Pancreas (tissue), 10 donors: Measurements from ENCODE around the gene TRIM28. TPM values are rescaled to one million over a fixed set of nuclear protein-coding genes. Genes with fewer than 3 reads are reported as not detected.
"Not testable (repeated sequence)": the region's sequence is repeated elsewhere in the genome, so short reads cannot be mapped to it uniquely, and the experiment has no call there.

Experiments used
- ATAC-seq, 4 donors: fragments of 200-7000 bp; cut with Tn5 transposase; one replicate each; pipeline versions ENCODE4 v1.8.0 to v1.9.1; 2020; ENCODE audit warnings: mild to moderate bottlenecking in 4 of 4, moderate library complexity in 4 of 4
- DNase-seq, 6 donors: peaks; one replicate each; pipeline ENCODE4 v3.0.0-alpha.2; 2020
- FAIRE-seq: peaks from 2 replicates; lab custom pipeline; 2012; peaks lifted over from hg19 to GRCh38; lab: Jason Lieb, UNC
- H3K27ac ChIP-seq, 4 donors: fragments of 200-600 bp; sonication (generic); 1 replicate in 3 of 4; 2 replicates in 1 of 4; pipeline versions ENCODE4 v1.5.0 to v1.8.0; 2020
- H3K27me3 ChIP-seq, 4 donors: fragments of 200-600 bp; one replicate each; pipeline ENCODE4 v1.8.0; 2021
- H3K36me3 ChIP-seq, 3 donors: fragments of 200-600 bp; sonication (generic) in 1 of 3; one replicate each; pipeline versions ENCODE4 v1.5.0 to v1.8.0; 2020 to 2021
- H3K4me1 ChIP-seq, 3 donors: fragments of 200-600 bp; one replicate each; pipeline ENCODE4 v1.8.0; 2021
- H3K4me3 ChIP-seq, 4 donors: fragments of 200-600 bp; sonication (generic) in 2 of 4; one replicate each; pipeline versions ENCODE4 v1.5.0 to v1.8.0; 2020 to 2021
- H3K9me3 ChIP-seq, 4 donors: fragments of 200-600 bp; one replicate each; pipeline ENCODE4 v1.8.0; 2021
- WGBS, 2 donors: extraction: QIAGEN DNeasy Blood & Tissue Kit; methylation state at CpG; one replicate each; pipeline ENCODE4 v1.1.7; 2013; 5-methylcytosine and 5-hydroxymethylcytosine counted together
- intact Hi-C, 3 donors: fragments of 100-400 bp; cut with DNase I; formaldehyde crosslinking; loops; one replicate each; pipeline versions ENCODE4 v1.11.1 to v1.14.2; 2022
- polyA plus RNA-seq, 2 donors: library from polyadenylated mRNA; stranded (reverse); fragments of 200-250 nt; gene quantifications; one replicate each; pipeline ENCODE4 v1.2.3, GENCODE V29; 2013
- total RNA-seq, 6 donors: library from RNA; stranded (reverse); fragmentation: NEBNext Ultra II Directional in 4 of 6; extraction: Animal tissue kit (Norgen Biotek cat#: 25700) in 4 of 6; gene quantifications; one replicate each; pipeline versions ENCODE4 v1.2.1 to v1.2.4, GENCODE V29; 2021 to 2023
- TF ChIP-seq, protein P1 (sequence below), 4 donors: fragments of 200-600 bp; sonication (generic) in 3 of 4; IDR thresholded peaks; one replicate each; pipeline versions ENCODE4 v1.5.0 to v1.8.0; 2021; ENCODE audit warnings: antibody characterized with exemption in 4 of 4
- donor health status: healthy with polysubstance abuse.
- donor health status: DM: no; HTN: no; CAD: no; lungs with moderate emphysema.
- donor health status: DM: no; HTN: no; CAD: no.
- donor health status: control.
- donor health status: control.
- donor health status: Bipolar disorder and iron deficiency.
- donor health status: DM: yes; HTN: yes; CAD: no.
- donor health status: DM: no; HTN: no; CAD: no.
- donor health status: DM: no; HTN: no; CAD: no.
- donor health status: DM: yes; HTN: yes; CAD: no.

The TRIM28 gene
- total and polyA plus RNA-seq, 8 donors = 128 to 212 (median 190) TPM

DNA sequence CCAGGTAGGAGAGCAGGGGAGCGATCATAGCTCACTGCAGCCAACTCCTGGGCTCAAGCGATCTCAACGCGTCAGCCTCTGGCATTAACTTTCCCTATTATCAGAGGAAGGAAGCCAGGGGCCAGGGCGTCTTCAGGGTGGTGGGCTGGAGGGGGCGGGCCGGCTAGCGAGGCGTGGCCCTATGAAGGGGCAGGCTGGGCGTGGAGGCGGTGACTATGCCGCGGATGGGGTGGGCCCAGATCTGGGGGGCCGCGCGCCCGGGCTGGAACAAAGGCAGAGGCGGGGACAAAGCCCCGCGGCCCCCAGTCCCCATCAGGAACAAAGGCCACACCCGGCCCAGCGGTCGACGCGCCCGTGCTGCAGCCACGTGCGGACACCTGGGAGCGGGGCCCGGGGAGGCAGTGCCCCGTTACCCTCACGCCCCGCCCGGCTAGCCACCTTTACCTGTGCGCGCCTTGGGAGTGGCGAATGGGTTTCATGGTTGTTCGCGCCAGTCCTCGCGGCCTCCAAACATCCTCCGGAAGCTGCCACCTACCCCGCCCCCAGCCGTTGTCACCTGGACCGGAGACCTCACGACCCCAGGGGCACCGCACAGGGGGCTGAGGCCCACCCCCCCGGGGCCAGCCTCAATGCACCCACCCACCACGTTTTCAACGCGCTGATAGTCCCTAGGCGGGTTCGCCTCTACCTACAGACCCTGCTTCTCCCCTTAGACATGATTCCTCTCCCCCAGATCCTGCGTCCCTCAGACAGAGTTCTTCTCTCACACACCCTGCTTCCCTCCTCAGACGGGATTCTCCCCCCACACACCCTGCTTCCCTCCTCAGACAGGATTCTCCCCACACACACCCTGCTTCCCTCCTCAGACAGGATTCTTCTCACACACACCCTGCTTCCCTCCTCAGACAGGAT, 5.4 kb upstream of the TRIM28 start:
- intact Hi-C loops = no loop called here
- Histone ChIP-seq H3K27ac (no peak overlapping the region), H3K9me3 (no peaks in the 10 kb centered on the region), H3K4me1 (peaks cover 0 to 2% (median 0%) of the 10 kb centered on the region in 3 donors), H3K4me3 (peak overlapping the region in 2 of 4 donors; percentile 6 to 37), H3K27me3 (no peaks in the 10 kb centered on the region), H3K36me3 (no peaks in the 10 kb centered on the region)
- DNase-seq (peak in 2 of 6 donors; percentile 14 to 18), ATAC-seq (peak; percentile 40 to 82 (median 72)), FAIRE-seq (no peak)
- TF ChIP-seq, protein P1, sequence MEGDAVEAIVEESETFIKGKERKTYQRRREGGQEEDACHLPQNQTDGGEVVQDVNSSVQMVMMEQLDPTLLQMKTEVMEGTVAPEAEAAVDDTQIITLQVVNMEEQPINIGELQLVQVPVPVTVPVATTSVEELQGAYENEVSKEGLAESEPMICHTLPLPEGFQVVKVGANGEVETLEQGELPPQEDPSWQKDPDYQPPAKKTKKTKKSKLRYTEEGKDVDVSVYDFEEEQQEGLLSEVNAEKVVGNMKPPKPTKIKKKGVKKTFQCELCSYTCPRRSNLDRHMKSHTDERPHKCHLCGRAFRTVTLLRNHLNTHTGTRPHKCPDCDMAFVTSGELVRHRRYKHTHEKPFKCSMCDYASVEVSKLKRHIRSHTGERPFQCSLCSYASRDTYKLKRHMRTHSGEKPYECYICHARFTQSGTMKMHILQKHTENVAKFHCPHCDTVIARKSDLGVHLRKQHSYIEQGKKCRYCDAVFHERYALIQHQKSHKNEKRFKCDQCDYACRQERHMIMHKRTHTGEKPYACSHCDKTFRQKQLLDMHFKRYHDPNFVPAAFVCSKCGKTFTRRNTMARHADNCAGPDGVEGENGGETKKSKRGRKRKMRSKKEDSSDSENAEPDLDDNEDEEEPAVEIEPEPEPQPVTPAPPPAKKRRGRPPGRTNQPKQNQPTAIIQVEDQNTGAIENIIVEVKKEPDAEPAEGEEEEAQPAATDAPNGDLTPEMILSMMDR (IDR thresholded peaks at IDR 0.05) = no peak
- WGBS, 2 donors = 4 to 7% methylated on average over 51 to 55 of the region's 55 CpGs

DNA sequence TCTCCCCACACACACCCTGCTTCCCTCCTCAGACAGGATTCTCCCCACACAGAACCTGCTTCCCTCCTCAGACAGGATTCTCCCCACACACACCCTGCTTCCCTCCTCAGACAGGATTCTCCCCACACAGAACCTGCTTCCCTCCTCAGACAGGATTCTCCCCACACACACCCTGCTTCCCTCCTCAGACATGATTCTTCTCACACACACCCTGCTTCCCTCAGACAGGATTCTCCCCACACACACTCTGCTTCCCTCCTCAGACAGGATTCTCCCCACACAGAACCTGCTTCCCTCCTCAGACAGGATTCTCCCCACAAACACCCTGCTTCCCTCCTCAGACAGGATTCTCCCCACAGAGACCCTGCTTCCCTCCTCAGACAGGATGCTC, 4.7 kb upstream of the TRIM28 start:
- H3K36me3 ChIP-seq, H3K9me3 ChIP-seq, H3K27me3 ChIP-seq, H3K4me1 ChIP-seq, intact Hi-C loops, H3K4me3 ChIP-seq, H3K27ac ChIP-seq, FAIRE-seq, DNase-seq, ATAC-seq: not testable (repeated sequence)

DNA sequence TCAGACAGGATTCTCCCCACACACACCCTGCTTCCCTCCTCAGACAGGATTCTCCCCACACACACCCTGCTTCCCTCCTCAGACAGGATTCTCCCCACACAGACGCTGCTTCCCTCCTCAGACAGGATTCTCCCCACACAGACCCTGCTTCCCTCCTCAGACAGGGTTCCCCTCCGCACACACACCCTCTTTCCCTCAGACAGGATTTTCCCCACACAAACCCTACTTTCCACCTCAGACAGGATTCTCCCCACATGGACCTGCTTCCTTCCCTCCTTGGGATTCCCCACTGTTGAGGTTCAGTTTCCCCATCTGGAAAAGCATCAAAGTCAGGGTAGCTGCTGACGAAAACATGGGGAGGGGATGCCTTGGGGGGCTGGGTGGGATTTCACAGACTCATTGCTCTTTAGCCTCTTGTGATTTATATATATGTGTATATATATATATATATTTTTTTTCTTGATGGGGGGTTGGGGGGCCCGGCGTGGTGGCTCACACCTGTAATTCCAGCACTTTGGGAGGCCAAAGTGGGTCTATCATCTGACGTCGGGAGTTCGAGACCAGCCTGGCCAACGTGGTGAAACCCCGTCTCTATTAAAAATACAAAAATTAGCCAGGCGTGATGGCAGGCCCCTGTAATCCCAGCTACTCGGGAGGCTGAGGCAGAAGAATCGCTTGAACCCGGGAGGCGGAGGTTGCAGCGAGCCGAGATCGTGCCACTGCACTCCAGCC, 1.1 kb upstream of the TRIM28 start:
- DNase-seq = peak in 1 of 6 donors; percentile 13
- FAIRE-seq, intact Hi-C loops, H3K9me3 ChIP-seq, ATAC-seq, H3K36me3 ChIP-seq, H3K27me3 ChIP-seq: not testable (repeated sequence)
- peak overlapping the region in 2 of 4 donors; percentile 80 to 93 for H3K4me3 ChIP-seq
- peak overlapping the region in 3 of 4 donors; percentile 90 to 99 (median 97) for H3K27ac ChIP-seq
- H3K4me1 ChIP-seq = peaks cover 0 to 15% (median 8%) of the 10 kb centered on the region in 3 donors
- WGBS, 2 donors = 69 to 74% methylated on average over 18 of the region's 18 CpGs

DNA sequence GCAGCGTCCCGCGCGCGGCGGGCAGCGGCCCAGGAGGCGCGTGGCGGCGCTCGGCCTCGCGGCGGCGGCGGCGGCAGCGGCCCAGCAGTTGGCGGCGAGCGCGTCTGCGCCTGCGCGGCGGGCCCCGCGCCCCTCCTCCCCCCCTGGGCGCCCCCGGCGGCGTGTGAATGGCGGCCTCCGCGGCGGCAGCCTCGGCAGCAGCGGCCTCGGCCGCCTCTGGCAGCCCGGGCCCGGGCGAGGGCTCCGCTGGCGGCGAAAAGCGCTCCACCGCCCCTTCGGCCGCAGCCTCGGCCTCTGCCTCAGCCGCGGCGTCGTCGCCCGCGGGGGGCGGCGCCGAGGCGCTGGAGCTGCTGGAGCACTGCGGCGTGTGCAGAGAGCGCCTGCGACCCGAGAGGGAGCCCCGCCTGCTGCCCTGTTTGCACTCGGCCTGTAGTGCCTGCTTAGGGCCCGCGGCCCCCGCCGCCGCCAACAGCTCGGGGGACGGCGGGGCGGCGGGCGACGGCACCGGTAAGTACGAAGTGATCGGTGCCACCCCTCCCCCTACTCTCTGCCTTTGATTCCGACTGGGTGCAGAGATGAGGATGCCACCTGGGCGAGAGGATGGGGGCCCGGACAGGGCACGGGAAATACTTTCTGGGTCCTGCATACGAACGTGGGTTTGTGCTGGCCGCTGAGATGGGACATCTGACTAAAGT, 874 bp downstream of the TRIM28 start:
- intact Hi-C loops = no loop called here
- TF ChIP-seq, protein P1 (IDR thresholded peaks at IDR 0.05) = no peak
- FAIRE-seq = no peak
- ATAC-seq = peak; percentile 6 to 53 (median 16)
- 0% methylated on average over 50 to 91 of the region's 92 CpGs for WGBS, 2 donors
- Histone ChIP-seq H3K9me3 (no peaks in the 10 kb centered on the region), H3K27ac (peak overlapping the region; percentile 90 to 99 (median 94)), H3K27me3 (no peaks in the 10 kb centered on the region), H3K36me3 (peaks cover 7 to 27% (median 23%) of the 10 kb centered on the region in 3 donors), H3K4me3 (peak overlapping the region; percentile 80 to 93 (median 84)), H3K4me1 (peaks cover 0 to 13% (median 8%) of the 10 kb centered on the region in 3 donors)
- DNase-seq = peak in 4 of 6 donors; percentile 62 to 89 (median 75)

DNA sequence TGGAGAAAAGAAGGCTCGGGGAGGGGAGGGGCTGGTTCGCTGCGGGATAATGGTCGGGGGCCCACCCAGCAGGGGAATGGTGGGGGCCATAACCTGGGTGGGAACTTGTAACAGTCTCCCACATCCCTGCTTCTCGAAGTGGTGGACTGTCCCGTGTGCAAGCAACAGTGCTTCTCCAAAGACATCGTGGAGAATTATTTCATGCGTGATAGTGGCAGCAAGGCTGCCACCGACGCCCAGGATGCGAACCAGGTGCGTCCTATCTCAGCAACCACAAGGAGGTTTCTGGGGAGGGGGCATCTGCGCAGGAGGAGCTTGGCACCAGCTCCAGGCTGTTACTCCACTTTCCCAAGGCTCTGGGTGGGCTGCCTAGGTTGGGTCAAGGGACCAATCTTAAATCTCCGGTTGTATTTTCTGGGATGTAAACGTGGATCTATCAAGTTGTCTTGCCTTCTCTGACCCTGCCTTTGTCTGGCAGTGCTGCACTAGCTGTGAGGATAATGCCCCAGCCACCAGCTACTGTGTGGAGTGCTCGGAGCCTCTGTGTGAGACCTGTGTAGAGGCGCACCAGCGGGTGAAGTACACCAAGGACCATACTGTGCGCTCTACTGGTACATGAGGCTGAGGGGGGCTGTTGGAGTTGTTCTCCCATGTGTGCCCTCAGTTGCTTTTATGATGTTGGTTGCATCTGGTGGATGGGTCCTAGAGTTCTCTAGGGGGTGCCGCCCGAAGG, 1.6 kb downstream of the TRIM28 start:
- intact Hi-C loops = no loop called here
- ATAC-seq (no peak), DNase-seq (peak in 1 of 6 donors; percentile 21), FAIRE-seq (no peak)
- Histone ChIP-seq H3K4me3 (peak overlapping the region; percentile 80 to 93 (median 84)), H3K27me3 (no peaks in the 10 kb centered on the region), H3K27ac (peak overlapping the region in 1 of 4 donors; percentile 12), H3K9me3 (no peaks in the 10 kb centered on the region), H3K36me3 (peaks cover 8 to 34% (median 29%) of the 10 kb centered on the region in 3 donors), H3K4me1 (peaks cover 0 to 13% (median 8%) of the 10 kb centered on the region in 3 donors)
- WGBS, 2 donors = 4 to 6% methylated on average over 21 of the region's 21 CpGs
- TF ChIP-seq, protein P1 (IDR thresholded peaks at IDR 0.05) = no peak
